GM19043 (cell line): ENCODE results near the gene C16orf95.
"Not testable (repeated sequence)": the region's sequence is repeated elsewhere in the genome, so short reads cannot be mapped to it uniquely, and the experiment has no call there.

Source experiments
- ATAC-seq: cut with Tn5 transposase; IDR thresholded peaks from one replicate; pipeline ENCODE4 v1.9.1; 2021; ENCODE audit warnings: low read depth; ENCODE audit not compliant: unreplicated experiment

The C16orf95 gene

DNA sequence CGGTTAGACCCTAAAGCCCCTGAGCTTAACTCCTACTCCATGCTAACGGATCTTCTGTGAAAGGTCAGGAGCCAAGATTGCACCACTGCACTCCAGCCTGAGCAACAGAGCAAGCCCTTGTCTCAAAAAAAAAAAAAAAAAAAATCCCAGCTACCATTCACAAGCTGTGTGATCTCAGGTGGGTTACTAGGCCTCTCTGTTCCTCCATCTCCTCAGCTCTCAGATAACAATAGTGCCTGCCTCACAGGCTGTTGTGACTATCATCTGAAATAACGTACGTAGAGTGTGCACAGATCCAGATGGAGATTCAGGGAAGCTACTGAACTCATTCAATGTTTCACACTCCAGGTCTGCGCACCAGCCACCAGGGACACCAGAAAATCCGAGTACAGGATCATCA is 57.8 kb downstream of the C16orf95 start:
- ATAC-seq: no peak

DNA sequence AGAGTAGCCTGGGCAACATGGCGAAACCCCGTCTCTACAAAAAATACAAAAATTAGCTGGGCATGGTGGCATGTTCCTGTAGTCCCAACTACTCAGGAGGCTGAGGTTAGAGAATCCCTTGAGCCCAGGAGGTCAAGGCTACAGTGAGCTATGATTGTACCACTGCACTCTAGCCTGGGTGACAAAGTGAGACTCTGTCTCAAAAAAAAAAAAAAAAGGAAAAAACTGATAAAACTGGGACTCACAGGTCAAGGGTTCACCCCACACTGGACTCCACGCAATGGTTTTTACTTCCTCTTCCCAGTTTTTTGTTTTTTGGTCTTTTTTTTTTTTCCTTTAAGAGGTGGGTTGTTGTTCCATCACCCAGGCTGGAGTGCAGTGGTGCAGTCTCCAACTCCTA is 58.5 kb downstream of the C16orf95 start:
- not testable (repeated sequence) for ATAC-seq

DNA sequence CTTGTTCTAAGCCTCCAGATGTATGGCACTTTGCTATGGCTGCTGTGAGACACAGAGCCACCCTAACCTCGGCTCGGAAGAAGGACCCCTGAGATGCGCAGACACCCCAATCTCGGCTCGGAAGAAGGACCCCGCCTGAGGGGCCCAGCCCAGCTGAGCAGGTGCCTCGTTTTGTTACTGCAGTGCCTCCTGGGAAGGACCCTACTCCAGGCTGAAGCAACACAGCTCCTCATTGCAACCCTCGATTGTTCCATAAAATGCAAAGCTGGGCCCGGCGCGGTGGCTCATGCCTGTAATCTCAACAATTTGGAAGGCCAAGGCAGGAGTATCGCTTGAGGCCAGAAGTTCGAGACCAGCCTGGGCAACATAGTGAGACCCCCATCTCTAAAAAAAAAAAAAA is 61.3 kb downstream of the C16orf95 start:
- ATAC-seq: no peak

DNA sequence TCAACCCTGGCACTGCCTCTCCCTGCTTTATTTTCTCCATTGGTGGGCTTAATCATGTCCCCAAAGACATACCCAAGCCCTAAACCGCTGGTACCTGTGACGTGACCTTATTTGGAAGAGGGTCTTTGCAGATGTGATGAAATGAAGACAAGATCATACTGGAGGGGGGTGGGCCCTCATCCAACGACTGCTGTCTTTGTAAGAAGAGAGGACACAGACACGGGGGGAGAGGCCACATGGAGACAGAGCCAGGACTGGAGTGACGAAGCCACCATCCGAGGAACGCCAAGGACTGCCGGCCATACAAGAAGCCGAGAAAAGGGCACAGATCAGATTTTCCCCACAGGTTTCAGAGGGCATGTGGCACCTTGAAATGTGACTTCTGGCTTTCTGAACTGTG is 62.5 kb downstream of the C16orf95 start:
- no peak for ATAC-seq

DNA sequence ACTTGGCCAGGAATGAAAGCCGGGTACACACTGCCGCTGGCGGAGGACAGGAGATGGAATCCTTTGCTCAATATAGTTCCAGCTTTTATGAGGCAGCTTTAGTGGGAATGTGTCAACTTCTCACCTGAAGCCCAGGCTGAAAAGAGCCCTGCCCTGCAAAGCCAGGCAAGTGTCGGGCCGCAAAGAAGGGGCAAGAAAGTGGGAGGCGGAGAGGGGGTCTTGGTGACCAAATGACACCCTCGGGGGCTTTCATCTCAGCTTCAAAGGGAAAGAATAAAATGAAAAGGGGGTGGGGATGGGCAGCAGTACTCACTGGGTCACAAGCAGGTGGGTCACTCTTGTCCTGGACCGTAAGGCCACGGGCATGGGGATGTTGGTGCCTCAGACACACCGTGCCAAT is 62.9 kb downstream of the C16orf95 start:
- ATAC-seq: no peak

DNA sequence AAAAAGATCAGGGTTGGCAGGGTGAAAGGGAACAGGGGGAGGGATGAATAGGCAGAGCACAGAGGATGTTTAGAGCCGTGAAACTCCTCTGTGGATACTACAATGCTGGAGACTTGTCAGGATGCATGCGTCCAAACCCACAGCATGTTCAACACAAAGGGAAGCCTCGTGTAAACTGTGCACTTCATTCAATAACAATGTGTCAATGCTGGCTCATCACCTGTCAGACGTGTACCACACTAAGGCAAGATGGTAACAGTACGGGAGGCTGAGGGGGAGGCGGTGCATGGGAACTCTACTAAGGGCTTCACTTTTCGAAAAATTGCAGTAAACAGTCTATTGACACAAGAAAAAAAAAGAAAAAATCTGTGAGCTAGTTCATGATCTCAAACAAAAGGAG is 63.7 kb downstream of the C16orf95 start:
- no peak for ATAC-seq
